Tibial artery (tissue), 4 donors: Measurements from ENCODE around the gene SMARCD2.

Experiments
- DNase-seq, 2 donors: peaks; one replicate each; pipeline ENCODE4 v3.0.0-alpha.2; 2019
- H3K27ac ChIP-seq, 2 donors: fragments of 200-600 bp; sonication (generic) in 1 of 2; 1 replicate in 1 of 2; 2 replicates in 1 of 2; pipeline ENCODE4 v1.5.1; 2018 to 2019; ENCODE audit warnings: mild to moderate bottlenecking in 1 of 2
- H3K27me3 ChIP-seq, 2 donors: fragments of 200-600 bp; sonication (generic) in 1 of 2; one replicate each; pipeline versions ENCODE4 v1.5.1 to v1.6.0; 2016 to 2019
- H3K36me3 ChIP-seq, 3 donors: fragments of 200-600 bp; sonication (generic) in 2 of 3; one replicate each; pipeline ENCODE4 v1.5.1; 2016 to 2019; ENCODE audit warnings: mild to moderate bottlenecking in 2 of 3
- H3K4me1 ChIP-seq, 4 donors: fragments of 200-600 bp; sonication (generic) in 2 of 4; 1 replicate in 3 of 4; 2 replicates in 1 of 4; pipeline ENCODE4 v1.5.1; 2016 to 2019
- H3K4me3 ChIP-seq, 2 donors: fragments of 200-600 bp; sonication (generic) in 1 of 2; 1 replicate in 1 of 2; 2 replicates in 1 of 2; pipeline ENCODE4 v1.5.1; 2018 to 2019; ENCODE audit warnings: mild to moderate bottlenecking in 2 of 2
- H3K9me3 ChIP-seq, 3 donors: fragments of 200-600 bp; sonication (generic) in 1 of 3; one replicate each; pipeline ENCODE4 v1.5.1; 2016 to 2019
- intact Hi-C: fragments of 100-400 bp; cut with DNase I; formaldehyde crosslinking; loops from one replicate; pipeline ENCODE4 v1.15.0; 2023; ENCODE audit warnings: low total_unique reads
- TF ChIP-seq, protein P1 (sequence below), 2 experiments: fragments of 200-600 bp in 1 of 2; fragments of 450-650 bp in 1 of 2; IDR thresholded peaks; one replicate each; pipeline ENCODE4 v1.5.1; 2017 to 2019; ENCODE audit warnings: antibody characterized with exemption in 2 of 2, mild to moderate bottlenecking in 1 of 2, moderate library complexity in 1 of 2

The SMARCD2 gene

DNA sequence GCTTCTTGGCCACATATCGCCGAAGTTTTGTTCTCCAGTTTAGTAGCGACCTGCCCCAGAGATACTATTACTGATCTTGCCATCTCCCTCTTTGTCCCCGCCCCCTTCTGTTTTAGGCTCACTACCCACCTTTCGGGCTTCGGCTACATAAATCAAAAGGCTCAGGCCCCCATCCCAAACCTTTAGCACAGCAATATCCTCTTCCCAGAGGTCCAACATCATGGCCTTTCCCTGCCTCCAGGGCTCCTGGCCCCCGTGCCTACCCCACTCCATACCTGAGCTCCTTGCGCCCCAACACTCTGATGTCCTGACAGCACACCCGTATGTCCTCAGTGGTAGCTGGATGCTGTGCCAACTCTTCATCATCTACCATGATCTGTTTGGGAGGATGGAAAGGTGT, 18.1 kb downstream of the SMARCD2 start:
- Histone ChIP-seq H3K27ac (no peak overlapping the region), H3K36me3 (peaks cover 65 to 70% (median 65%) of the 10 kb centered on the region in 3 donors), H3K27me3 (no peaks in the 10 kb centered on the region), H3K9me3 (no peaks in the 10 kb centered on the region), H3K4me1 (peaks cover 0 to 30% (median 23%) of the 10 kb centered on the region in 4 donors), H3K4me3 (no peak overlapping the region)
- TF ChIP-seq, protein P1, sequence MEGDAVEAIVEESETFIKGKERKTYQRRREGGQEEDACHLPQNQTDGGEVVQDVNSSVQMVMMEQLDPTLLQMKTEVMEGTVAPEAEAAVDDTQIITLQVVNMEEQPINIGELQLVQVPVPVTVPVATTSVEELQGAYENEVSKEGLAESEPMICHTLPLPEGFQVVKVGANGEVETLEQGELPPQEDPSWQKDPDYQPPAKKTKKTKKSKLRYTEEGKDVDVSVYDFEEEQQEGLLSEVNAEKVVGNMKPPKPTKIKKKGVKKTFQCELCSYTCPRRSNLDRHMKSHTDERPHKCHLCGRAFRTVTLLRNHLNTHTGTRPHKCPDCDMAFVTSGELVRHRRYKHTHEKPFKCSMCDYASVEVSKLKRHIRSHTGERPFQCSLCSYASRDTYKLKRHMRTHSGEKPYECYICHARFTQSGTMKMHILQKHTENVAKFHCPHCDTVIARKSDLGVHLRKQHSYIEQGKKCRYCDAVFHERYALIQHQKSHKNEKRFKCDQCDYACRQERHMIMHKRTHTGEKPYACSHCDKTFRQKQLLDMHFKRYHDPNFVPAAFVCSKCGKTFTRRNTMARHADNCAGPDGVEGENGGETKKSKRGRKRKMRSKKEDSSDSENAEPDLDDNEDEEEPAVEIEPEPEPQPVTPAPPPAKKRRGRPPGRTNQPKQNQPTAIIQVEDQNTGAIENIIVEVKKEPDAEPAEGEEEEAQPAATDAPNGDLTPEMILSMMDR (IDR thresholded peaks at IDR 0.05) = no peak
- no peak for DNase-seq
- intact Hi-C loops = no loop called here

DNA sequence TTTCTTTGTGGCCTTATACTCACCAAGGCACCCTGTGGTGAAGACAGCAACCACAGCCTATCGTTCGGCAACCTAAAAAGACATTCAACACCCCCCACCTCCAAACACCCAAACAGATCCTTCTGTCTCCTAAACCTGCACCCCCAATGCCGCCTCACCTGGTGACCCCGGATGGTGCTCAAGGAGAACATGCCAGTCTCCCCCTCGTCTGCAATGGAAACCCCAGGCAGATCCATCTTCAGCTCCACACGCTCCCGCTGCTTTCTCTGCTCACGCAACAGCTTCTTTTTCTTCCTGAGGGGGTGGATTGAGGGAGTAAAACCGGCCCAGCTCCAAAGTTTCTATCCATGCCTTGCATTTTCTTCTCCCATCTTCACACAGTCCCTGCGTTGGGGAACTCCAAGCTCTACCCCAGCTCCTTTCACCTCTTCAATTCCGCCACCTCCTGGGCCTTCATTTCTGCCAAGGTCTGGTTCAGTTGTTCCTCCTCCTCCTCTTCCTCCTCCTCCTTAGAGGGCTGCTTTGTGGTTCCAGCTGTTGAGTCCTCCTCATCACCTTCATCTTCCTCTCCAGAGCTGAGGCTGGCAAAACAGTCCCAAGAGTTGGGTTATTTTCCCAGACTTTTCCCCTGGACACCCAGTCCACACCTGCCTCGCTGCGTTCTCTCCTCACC, 18.7 kb downstream of the SMARCD2 start:
- intact Hi-C loops = no loop called here
- Histone ChIP-seq H3K27ac (no peak overlapping the region), H3K4me1 (peaks cover 0 to 25% (median 17%) of the 10 kb centered on the region in 4 donors), H3K9me3 (no peaks in the 10 kb centered on the region), H3K27me3 (no peaks in the 10 kb centered on the region), H3K4me3 (no peak overlapping the region), H3K36me3 (peaks cover 64 to 70% (median 66%) of the 10 kb centered on the region in 3 donors)
- TF ChIP-seq, protein P1 (IDR thresholded peaks at IDR 0.05) = no peak
- no peak for DNase-seq

DNA sequence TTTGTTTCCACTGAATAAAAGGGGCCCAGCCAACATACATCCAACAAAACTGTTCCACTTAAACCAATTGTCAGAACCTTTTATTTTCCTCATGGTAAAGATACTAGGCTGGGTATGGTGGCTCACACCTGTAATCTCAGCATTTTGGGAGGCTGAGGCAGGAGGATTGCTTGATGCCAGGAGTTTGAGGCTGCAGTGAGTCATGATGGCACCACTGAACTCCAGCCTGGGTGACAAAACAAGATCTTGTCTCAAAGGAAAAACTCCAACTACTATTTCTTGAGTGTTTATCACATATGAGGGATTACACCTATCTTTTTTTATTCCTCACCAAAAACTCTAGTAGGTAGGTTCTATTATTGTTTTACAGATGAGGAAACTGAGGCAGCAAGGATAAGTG, 19.9 kb downstream of the SMARCD2 start:
- DNase-seq = no peak
- H3K9me3 ChIP-seq = no peaks in the 10 kb centered on the region
- TF ChIP-seq, protein P1 (IDR thresholded peaks at IDR 0.05) = no peak
- no peak overlapping the region for H3K27ac ChIP-seq
- intact Hi-C loops = no loop called here
- no peak overlapping the region for H3K4me3 ChIP-seq
- peaks cover 76 to 83% (median 77%) of the 10 kb centered on the region in 3 donors for H3K36me3 ChIP-seq
- peaks cover 0 to 15% (median 8%) of the 10 kb centered on the region in 4 donors for H3K4me1 ChIP-seq
- H3K27me3 ChIP-seq = no peaks in the 10 kb centered on the region

DNA sequence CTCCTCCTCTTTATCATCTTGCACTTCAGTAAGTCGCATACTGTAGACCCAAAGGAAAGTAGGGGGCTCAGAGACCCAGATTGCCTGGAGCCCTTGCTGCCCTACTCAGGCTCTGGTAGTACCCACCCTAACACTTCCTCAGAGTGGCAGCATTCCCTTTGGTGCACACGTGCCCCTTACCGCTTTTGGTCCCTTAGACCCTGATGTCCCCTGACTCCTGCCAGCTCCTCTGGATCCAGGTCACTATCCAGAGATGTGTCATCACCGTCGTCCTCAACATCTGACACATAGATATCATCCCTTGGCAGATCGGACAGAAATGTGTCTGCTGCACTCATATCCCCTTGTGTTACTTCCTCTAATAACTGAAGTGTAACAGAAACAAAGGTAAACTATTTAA, 20.7 kb downstream of the SMARCD2 start:
- H3K27me3 ChIP-seq = no peaks in the 10 kb centered on the region
- TF ChIP-seq, protein P1 (IDR thresholded peaks at IDR 0.05) = no peak
- H3K27ac ChIP-seq = no peak overlapping the region
- no peaks in the 10 kb centered on the region for H3K9me3 ChIP-seq
- peaks cover 0 to 15% (median 8%) of the 10 kb centered on the region in 4 donors for H3K4me1 ChIP-seq
- intact Hi-C loops = no loop called here
- DNase-seq = no peak
- peaks cover 84 to 90% (median 85%) of the 10 kb centered on the region in 3 donors for H3K36me3 ChIP-seq
- no peak overlapping the region for H3K4me3 ChIP-seq

DNA sequence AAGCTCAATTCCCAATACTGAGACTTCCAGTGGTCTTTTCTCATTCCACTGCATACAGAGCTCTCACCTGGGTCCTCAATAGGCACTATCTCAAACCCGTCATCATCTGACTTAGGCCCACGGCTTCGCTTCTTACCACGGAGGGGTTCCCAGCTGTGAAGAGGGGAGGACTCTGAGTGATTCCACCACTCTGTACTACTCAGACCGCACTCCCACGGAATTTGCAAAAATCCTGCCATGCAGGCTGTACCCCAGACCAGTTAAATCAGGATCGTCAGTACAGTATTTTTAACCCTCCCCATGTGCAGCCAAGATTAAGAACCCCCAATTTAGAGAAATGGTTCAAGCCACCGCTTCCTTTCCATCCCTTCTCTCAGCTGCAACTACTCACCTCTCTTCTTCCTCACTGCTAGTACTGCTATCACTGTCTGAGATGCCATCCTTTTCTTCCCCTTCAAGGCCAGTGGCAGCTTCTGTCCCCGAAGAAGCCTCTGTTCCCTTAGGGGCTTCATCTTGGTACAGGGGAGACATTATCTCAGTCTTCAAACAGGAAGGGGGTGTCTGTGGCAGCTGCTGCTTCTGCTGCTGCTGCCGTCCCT, 21.4 kb downstream of the SMARCD2 start:
- intact Hi-C loops = no loop called here

More for the DNA sequence above, 21.4 kb downstream of the SMARCD2 start:
- TF ChIP-seq, protein P1 (IDR thresholded peaks at IDR 0.05) = no peak
- peaks cover 90 to 98% (median 90%) of the 10 kb centered on the region in 3 donors for H3K36me3 ChIP-seq
- peaks cover 0 to 10% (median 4%) of the 10 kb centered on the region in 4 donors for H3K4me1 ChIP-seq
- no peaks in the 10 kb centered on the region for H3K9me3 ChIP-seq
- no peak overlapping the region for H3K27ac ChIP-seq
- DNase-seq = no peak
- no peak overlapping the region for H3K4me3 ChIP-seq
- no peaks in the 10 kb centered on the region for H3K27me3 ChIP-seq
